ENCODE data around the gene FIBIN.

Gene FIBIN

DNA sequence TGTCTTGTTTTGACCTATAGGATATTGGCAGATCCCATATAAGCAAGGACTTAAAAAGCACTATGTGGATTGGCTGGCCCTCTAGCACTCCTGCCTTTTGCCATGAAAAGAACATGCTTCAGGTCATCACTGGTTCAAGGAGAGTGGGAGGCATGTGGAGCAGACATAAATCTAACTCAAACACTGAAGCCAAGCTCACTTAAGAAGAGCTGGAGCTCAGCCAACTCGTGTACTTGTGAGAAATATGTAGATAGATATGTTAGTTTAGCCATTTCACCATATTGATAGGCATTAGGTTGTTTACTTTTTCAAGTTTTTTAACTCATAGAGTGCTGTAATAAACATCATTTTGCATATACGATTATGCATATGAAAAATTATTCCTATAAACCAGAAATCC, 26.8 kb downstream of the FIBIN start:
- no peak for DNase-seq (ENCODE audit: low read depth in 4 of 4, low spot score in 1 of 4)

DNA sequence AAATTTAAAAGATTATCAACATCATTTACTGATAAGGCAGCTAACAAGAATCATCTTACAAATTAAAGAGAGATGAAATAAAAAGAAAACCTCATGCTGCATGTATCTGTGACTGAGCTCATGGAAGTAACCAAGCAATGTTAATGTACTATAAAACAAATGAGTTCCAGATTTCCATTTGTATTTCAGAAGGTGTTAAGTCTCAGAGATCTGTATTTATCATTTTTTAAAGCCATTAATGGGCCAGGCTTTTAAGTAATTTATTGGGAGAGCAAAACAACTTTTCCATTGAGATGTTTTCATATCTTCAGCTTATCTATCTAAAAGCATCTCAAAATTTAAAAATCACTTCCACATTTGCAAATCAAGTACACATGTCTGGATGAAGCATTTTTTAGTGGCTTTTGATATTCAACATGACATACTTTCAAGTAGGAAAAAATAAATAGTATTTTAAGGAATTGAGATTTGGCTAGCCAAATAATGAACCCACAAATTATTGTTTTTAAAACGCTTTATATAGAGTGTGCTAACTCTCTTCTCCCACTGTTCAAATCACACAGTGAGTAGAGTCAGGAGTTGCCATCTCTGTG, 28.8 kb downstream of the FIBIN start:
- DNase-seq (ENCODE audit: low read depth in 4 of 4, low spot score in 1 of 4) = no peak

DNA sequence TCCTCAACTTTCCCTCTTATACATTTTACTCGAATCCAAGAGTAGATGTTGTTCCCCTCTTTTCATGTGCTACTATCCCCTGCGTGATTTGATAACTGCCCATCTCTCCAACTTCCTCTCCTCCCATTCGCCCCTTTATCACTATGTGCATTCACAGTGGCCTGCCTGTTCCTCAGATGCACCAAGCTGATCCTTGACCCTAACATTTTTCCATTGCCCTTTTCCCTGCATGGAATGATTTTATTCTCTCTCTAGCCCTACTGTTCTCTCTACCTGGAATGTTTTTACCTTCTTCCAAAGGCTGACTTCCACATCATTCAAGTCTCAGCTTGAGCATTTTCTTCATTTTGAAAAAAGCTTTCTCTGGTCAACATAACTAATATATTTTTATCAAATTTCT, 31.0 kb downstream of the FIBIN start:
- no peak for DNase-seq (ENCODE audit: low read depth in 4 of 4, low spot score in 1 of 4)

DNA sequence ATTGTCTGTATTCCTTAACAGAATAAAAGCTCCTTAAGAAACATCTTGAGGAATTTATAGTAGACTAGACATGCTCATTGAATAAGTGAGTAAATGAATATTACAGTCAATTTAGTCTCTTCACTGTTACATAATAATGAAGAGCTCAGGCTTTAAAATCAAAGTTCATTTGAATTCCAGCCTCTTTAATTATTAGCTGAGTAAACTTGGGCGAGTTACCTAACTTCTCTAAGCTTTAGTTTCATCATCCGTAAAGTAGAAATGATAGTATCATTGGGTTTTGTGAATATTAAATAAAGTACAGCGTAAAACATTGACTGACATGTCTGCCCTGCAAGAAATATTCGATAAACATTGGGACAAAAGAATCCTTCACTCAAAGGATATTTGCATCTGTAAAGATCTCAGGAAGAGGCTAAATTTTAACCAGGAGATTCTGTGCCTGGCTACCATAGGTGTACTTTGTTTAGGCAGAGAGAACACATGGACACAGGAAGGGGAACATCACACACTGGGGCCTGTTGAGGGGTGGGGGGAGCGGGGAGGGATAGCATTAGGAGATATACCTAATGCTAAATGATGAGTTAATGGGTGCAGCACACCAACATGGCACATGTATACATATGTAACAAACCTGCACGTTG, 31.5 kb downstream of the FIBIN start:
- DNase-seq (ENCODE audit: low read depth in 4 of 4, low spot score in 1 of 4) = no peak

DNA sequence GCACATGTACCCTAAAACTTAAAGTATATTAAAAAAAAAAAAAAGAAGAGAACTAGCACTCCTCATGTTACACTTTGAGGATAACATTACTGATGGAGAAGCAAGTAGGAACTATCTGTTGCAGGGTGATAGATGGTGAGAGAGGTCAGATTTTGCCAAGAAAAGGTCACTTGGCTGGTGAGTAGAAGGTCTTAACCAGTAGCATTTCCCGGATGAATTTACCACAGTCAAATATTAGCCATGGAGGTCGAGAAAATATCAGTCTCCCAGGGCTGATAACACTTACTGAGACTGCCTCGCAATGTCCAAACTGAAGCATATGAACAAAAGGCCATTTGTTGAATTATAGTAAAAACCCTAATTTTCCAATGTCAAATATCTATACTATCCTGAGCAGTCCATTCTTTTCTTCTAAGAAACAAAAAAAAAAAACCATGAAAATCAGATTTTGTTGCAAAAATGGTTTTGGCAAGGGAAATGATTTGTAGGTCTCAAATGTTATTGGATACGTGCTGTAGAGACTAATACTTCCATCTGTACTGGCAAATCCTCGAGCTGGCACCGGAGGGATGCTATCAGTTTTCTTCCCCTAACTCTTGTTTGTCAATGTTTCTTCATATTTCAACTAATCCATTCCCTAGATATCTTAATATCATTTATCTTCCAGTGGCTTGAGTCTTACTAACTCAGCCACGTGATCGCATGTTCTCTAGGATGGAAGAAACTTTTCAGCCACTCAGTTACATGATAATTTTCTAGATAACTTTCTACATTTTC, 32.2 kb downstream of the FIBIN start:
- DNase-seq (ENCODE audit: low read depth in 4 of 4, low spot score in 1 of 4) = no peak

DNA sequence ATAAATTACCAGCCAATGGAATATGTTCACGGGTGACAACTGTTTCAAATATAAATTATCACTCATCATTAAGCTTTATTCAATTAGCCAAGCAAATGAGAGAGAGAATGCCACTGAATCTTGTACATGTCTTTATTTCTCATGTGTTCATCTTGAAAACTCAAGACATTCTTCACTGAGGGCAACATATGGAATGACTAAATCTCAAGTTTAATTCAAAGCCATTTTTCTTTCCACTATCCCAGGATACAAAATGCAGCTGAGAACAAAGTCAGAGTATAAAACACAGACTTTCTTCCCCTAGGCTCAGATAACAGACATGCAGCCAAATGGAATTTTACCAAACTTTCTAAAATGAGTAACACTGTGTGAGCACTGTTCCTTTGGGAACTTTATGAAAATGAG, 34.7 kb downstream of the FIBIN start:
- DNase-seq (ENCODE audit: low read depth in 4 of 4, low spot score in 1 of 4) = no peak

DNA sequence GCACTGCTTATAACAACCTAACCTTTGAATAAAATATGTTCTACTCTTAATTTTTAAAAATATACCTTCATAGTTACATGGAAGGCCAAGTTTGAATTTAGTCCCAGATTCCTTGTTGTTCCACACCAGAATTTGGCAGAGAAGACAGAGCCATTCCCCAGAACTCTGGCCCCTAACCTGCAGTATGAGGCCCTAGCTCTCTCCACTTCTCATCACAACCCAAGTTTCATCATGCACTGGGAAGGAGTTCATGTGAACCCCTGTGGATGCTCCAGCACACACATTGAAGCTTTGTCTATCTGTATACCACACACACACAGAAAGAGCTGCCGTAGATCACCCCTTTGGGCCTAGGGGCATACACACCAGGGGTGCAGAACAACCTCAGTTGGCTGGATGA, 36.1 kb downstream of the FIBIN start:
- no peak for DNase-seq (ENCODE audit: low read depth in 4 of 4, low spot score in 1 of 4)

DNA sequence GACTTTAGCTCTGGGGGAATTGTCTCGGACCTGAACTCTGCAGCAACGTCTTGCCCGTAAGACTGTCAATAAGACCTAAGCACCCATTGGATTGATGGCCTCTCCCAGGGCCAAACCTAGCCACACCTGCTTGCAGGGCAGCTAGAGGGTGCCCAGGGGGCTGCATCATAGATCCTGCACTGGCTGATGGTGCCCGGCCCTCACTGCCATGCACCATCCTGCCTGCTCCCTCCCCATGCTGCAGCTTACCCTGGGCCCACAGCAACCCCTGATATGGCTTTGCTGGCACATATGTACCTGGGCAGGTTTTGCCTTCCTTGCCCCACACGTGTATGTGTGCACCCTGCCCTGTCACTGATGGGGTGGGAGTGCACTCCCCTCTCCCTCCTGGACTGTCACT, 37.8 kb downstream of the FIBIN start:
- DNase-seq (ENCODE audit: low read depth in 4 of 4, low spot score in 1 of 4) = no peak

DNA sequence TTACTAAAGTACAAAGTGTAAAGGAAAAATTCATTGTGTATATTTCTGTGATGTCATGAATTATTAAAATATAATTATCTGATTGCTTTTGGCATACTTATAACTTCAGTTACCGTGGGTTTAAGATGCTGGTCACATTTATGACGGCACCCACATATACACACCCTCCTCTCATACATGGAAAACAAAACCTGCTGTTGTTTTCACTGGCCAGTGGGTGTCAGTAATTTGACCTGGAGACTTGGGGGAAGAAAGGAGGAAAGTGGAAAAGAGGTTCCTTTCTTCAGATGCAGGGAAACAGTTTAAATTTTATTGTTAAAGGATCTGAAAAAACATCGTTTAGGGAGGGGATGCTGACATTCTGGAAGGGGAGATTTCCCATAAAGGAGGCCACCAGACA, 46.0 kb downstream of the FIBIN start:
- no peak for DNase-seq (ENCODE audit: low read depth in 4 of 4, low spot score in 1 of 4)

DNA sequence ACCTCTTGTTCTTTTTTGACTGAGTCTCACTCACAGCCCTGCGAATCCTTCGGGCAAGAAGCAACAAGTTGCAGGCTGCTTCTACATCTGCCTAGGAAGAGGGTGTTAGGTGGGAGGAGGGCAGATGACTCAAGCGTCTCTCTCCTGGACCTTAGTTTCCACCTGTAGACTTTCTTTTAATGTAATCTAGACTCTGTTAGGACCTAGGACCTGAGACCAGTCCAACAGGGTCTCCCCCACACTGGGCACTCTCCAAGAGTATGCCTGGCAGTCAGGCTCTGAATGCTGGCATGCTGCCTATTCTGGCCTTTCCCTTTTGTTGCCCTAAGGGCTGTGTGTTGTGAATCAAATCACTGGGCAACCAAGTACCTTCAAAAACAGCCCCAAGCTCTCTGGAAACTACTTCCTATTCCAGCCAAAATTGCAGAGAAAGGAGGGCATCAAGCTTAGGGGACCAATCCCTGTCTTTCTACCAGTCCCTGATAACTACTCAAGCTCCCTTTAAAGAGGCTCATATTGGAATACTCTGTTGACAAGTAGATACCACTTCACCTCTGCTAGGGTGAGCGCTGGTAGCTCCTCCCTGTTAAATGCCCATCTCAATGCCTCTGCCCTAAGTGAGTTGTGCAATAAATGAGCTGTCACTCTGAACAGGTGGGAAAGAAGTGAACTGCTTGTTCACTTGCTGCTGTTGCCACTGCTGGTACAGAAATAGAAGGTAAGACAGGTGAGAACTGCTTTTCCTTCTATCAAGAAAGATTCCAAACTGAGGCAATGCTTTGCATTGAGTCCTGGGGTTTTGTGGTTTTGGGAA, 46.6 kb downstream of the FIBIN start, which contains the start of gene BBOX1:
Gene BBOX1 (plus strand): TSS at position 514 of the 814 bp plus-strand sequence. CDS start 14,616 bp downstream, outside the sequence.
- no peak for DNase-seq (ENCODE audit: low read depth in 4 of 4, low spot score in 1 of 4)

DNA sequence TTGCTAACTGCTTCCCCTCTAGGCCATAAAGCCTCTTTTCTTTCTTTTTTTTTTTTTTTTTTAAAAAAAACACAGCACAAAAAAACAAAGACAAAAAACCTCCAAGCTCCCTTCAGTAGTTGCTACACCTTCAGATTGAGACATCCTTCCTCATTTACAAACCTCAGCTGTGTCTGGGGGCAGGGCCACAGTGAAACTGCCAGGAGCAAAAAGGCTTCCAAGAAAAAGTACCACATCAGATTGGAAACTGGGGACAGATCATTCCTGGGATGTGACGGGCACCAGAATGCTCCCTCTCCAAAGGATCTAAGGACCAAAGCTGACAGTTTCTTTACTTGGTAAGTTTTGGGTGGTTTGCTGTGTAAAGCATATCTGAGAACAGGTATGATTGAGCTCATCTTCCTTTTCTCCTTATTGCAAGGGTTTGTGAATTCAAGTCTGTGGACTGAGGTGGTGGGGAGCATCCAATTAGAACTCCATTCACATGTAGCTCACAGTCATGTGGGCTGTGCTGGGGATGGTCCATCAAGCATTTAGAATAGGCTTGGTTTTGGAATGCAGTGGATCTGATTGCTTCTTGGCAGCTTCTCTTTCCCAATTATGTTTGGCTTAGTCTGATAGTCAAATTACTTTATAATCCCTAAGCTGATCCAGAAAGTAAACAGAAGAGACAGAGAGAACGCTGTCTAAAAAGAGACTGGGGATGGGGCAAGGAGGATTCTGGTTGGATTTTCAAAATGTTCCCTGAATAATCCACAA, 47.4 kb downstream of the FIBIN start:
- no peak for DNase-seq (ENCODE audit: low read depth in 4 of 4, low spot score in 1 of 4)
